ENCODE data around the gene TM2D3.

Gene TM2D3

DNA sequence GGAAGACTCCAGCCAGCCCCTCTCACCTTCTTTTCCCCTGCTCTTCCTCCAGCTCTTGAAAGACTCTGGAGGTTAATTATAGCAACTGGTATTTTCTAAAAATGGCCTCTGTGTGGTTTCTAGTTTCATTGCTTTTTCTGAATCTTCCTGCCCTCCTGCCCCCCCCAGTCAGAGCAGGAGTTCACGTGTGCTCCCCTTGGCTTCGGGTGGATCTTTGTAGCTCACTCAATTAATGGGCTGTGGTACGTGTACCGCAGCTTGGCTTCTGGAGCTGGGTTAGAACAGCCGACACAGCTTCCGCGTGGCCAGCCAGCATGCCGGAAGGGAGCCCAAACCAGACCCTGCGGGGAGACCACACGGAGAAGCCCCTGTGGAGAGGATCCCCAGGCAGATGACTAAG is 31.5 kb downstream of the TM2D3 start:
- Histone ChIP-seq H2AFZ (ENCODE audit: low read depth, low read length) (no peak overlapping the region), H4K20me1 (ENCODE audit: insufficient read depth, low read length) (no peaks in the 10 kb centered on the region), H3K9me3 (ENCODE audit: insufficient read depth, low read length) (peaks cover 6% of the 10 kb centered on the region; the same call in 1 of the 2 replicates), H3K27ac (ENCODE audit: low read length) (no peak overlapping the region), H3K79me2 (ENCODE audit: low read length) (no peaks in the 10 kb centered on the region), H3K4me2 (ENCODE audit: low read length) (no peak overlapping the region), H3K4me1 (ENCODE audit: low read length) (peaks cover 4% of the 10 kb centered on the region; the same call in 1 of the 2 replicates), H3K4me3 (ENCODE audit: low read length) (no peak overlapping the region), H3K27me3 (ENCODE audit: low read depth, low read length) (no peaks in the 10 kb centered on the region), H3K9ac (ENCODE audit: low read length) (no peak overlapping the region), H3K36me3 (replicated peaks; ENCODE audit: low read depth, low read length) (peaks cover 11% of the 10 kb centered on the region)
- TF ChIP-seq, protein P1, sequence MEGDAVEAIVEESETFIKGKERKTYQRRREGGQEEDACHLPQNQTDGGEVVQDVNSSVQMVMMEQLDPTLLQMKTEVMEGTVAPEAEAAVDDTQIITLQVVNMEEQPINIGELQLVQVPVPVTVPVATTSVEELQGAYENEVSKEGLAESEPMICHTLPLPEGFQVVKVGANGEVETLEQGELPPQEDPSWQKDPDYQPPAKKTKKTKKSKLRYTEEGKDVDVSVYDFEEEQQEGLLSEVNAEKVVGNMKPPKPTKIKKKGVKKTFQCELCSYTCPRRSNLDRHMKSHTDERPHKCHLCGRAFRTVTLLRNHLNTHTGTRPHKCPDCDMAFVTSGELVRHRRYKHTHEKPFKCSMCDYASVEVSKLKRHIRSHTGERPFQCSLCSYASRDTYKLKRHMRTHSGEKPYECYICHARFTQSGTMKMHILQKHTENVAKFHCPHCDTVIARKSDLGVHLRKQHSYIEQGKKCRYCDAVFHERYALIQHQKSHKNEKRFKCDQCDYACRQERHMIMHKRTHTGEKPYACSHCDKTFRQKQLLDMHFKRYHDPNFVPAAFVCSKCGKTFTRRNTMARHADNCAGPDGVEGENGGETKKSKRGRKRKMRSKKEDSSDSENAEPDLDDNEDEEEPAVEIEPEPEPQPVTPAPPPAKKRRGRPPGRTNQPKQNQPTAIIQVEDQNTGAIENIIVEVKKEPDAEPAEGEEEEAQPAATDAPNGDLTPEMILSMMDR (IDR thresholded peaks at IDR 0.05; ENCODE audit: low read depth, low read length) = no peak
- no peak for TF ChIP-seq EZH2phosphoT487 (IDR thresholded peaks at IDR 0.05; ENCODE audit: low read depth)

DNA sequence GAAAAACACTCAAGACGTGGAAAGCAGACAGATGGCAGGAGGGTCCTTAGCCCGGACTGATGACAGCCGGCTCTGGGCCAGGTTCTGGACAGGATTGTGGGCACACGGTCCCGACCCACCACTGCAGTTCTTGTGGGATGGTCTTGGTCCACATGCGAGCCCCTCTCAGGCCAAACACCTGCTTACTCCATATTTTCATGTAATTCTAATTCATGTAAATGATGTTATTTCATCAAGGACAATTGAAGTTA is 32.6 kb downstream of the TM2D3 start:
- Histone ChIP-seq H3K4me2 (ENCODE audit: low read length) (no peak overlapping the region), H3K27me3 (ENCODE audit: low read depth, low read length) (no peaks in the 10 kb centered on the region), H3K79me2 (ENCODE audit: low read length) (no peaks in the 10 kb centered on the region), H2AFZ (ENCODE audit: low read depth, low read length) (no peak overlapping the region), H3K9me3 (ENCODE audit: insufficient read depth, low read length) (peaks cover 6% of the 10 kb centered on the region; the same call in 1 of the 2 replicates), H3K27ac (ENCODE audit: low read length) (no peak overlapping the region), H3K4me1 (ENCODE audit: low read length) (peaks cover 4% of the 10 kb centered on the region; the same call in 1 of the 2 replicates), H3K9ac (ENCODE audit: low read length) (no peak overlapping the region), H4K20me1 (ENCODE audit: insufficient read depth, low read length) (no peaks in the 10 kb centered on the region), H3K4me3 (ENCODE audit: low read length) (no peak overlapping the region), H3K36me3 (replicated peaks; ENCODE audit: low read depth, low read length) (peaks cover 8% of the 10 kb centered on the region)
- TF ChIP-seq, protein P1 (IDR thresholded peaks at IDR 0.05; ENCODE audit: low read depth, low read length) = no peak
- no peak for TF ChIP-seq EZH2phosphoT487 (IDR thresholded peaks at IDR 0.05; ENCODE audit: low read depth)

DNA sequence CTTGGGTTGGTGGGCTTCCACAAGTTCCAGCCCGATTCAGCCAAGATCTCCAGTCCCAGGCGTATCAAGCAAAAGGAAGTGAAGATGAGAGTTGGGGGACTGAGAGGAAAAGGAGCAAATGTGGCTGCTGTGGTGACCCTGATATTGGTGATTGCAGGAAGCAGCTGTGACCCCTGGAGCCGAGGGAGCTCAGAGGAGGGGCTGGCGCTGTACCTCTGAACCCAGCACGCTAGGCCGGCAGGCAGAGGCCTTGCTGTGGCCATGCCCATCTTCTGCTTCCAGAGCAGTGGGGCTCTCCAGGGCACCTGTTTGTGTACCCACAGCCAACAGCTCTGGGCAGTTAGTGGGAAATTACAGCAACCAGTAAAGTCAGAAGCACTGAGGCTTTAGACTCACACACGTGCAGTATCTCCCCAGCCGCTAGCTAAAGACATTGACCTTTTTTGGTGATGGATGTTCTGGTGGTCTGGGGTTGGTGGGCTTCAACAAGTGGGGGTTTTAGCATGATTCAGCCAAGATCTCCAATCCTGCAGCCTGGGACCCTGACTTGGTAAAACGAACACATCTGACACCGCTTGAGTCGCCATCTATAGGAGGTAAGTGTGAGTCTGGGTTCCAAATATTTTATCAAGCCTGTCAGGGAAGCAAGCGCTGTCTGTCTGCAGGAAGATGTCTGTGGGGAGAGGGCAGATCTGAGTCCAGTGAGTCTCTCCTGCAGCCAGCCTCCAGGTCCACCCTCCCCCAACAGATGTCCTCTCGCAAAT is 33.1 kb downstream of the TM2D3 start:
- H3K36me3 ChIP-seq (replicated peaks; ENCODE audit: low read depth, low read length) = peaks cover 3% of the 10 kb centered on the region
- no peak overlapping the region for H3K9ac ChIP-seq (ENCODE audit: low read length)
- no peak overlapping the region for H2AFZ ChIP-seq (ENCODE audit: low read depth, low read length)
- H3K4me2 ChIP-seq (ENCODE audit: low read length) = no peak overlapping the region
- peaks cover 1% of the 10 kb centered on the region; the same call in 1 of the 2 replicates for H3K9me3 ChIP-seq (ENCODE audit: insufficient read depth, low read length)
- no peaks in the 10 kb centered on the region for H3K27me3 ChIP-seq (ENCODE audit: low read depth, low read length)
- no peaks in the 10 kb centered on the region for H3K79me2 ChIP-seq (ENCODE audit: low read length)
- no peaks in the 10 kb centered on the region for H4K20me1 ChIP-seq (ENCODE audit: insufficient read depth, low read length)
- no peak overlapping the region for H3K4me3 ChIP-seq (ENCODE audit: low read length)
- H3K4me1 ChIP-seq (ENCODE audit: low read length) = peaks cover 4% of the 10 kb centered on the region; the same call in 1 of the 2 replicates
- H3K27ac ChIP-seq (ENCODE audit: low read length) = no peak overlapping the region
- TF ChIP-seq, protein P1 (IDR thresholded peaks at IDR 0.05; ENCODE audit: low read depth, low read length) = no peak
- TF ChIP-seq EZH2phosphoT487 (IDR thresholded peaks at IDR 0.05; ENCODE audit: low read depth) = no peak

DNA sequence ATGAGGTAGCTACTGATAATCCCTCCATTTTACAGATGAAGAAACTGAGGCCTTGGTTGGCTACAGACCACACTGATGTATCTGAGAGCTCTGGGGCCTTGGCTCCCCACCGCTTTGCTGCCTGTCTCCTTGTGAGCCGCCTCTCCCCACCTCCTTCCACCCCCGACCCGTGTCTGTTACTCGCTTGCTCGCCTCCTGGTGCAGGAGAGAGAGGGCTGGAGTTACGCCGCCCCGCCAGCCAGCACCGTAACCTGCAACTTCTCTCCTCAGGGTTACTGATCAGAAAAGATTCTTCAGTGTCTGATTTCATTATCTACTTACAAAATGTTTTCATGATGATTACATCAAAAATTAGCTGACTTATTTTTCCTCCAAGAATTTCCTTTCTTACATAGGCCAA is 34.1 kb downstream of the TM2D3 start:
- H3K36me3 ChIP-seq (replicated peaks; ENCODE audit: low read depth, low read length) = no peaks in the 10 kb centered on the region
- H3K27me3 ChIP-seq (ENCODE audit: low read depth, low read length) = no peaks in the 10 kb centered on the region
- no peaks in the 10 kb centered on the region for H4K20me1 ChIP-seq (ENCODE audit: insufficient read depth, low read length)
- H3K4me2 ChIP-seq (ENCODE audit: low read length) = no peak overlapping the region
- H3K4me3 ChIP-seq (ENCODE audit: low read length) = no peak overlapping the region
- TF ChIP-seq EZH2phosphoT487 (IDR thresholded peaks at IDR 0.05; ENCODE audit: low read depth) = no peak
- no peak overlapping the region for H3K27ac ChIP-seq (ENCODE audit: low read length)
- H2AFZ ChIP-seq (ENCODE audit: low read depth, low read length) = no peak overlapping the region
- no peaks in the 10 kb centered on the region for H3K9me3 ChIP-seq (ENCODE audit: insufficient read depth, low read length)
- no peaks in the 10 kb centered on the region for H3K4me1 ChIP-seq (ENCODE audit: low read length)
- no peak overlapping the region for H3K9ac ChIP-seq (ENCODE audit: low read length)
- H3K79me2 ChIP-seq (ENCODE audit: low read length) = no peaks in the 10 kb centered on the region
